ENCODE data around the gene TIPIN.

TIPIN gene

DNA sequence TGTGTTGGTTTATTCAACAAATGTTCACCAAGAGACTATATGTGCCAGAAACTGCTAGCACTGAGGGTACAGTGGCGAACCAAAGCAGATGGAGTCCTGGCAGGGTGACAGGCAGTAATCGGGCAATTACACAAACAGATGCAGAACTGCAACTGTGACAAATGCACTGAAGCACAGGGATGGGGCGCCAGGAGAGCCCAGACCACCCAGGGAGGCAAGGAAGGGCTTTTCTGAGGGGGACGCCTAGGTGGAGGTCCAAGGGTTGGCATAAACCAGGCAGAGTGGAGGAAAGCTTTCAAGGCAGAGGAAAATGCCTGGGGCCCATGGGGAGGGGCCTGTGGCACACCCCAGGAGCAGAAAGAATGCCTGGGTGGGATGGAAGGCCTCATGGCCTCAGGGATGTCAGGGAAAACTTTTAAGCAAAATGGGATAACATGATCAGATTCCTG is 57.7 kb downstream of the TIPIN start:
- no peak for DNase-seq (ENCODE audit: low spot score)

DNA sequence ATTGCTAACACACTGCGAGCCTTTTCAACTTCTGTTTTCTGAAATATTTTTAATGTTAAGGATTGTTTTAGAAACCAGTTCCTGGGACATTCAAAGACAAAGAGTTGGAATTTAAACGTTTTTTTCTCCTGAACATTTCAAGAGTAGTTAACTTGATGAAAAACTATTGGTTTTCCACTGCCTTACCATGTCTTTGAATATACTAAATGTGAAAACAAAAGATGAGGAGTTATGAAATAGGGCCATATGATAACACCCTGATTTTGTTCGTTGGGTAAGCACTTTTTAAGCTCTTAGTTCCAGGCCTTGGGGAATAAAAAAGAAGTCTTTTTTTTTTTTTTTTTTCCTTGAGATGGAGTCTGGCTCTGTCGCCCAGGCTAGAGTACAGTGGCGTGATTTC is 60.3 kb downstream of the TIPIN start:
- no peak for DNase-seq (ENCODE audit: low spot score)

DNA sequence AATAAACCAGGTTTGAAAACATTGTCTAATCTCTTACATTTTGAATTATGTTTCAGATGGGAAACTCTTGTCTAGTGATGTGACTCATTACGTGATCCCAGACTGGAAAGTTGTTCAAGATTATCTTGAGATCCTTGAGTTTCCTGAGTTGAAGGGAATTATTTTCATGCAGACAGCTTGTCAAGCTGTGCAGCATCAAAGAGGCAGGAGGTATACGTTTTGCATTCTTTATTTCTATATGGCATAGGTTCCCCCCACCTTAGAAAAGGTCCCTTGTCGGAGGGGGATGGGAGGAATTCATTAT is 61.6 kb downstream of the TIPIN start:
- DNase-seq (ENCODE audit: low spot score), result no peak

DNA sequence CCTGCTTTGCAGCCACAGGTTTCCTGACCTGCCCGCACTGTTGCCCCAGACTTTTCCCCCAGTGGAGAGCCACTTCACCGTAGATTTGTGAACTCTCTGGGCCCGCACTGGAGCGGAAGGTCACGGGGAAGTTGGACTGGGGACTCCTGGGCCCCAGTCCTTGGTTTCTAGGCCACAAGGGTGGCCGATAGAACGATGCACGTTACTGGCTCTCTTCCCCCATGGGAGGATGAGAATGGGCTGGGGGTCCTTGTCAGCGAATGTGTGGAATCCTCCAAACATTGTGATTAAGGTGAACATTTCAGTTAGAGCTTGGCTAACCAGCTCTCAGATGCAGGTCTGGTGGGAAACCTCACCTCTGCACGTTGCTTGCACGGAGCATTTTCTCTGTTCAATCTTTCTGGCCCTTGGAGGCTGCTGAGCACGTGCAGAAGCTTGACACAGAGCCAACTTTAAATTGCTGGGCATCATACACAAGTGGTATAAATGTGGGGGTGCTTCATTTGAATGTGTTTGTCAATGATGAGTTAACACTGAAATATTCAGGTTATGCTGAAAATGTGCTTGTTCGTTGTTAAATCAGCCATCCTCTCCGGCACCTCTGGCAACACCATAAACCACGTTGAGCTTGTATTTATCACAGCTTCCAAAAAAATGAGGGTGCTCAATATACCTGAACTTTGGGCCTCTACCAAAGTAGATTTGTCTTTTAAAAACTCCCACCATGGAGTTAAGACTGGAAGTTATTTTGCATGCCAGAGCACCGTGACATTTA is 62.1 kb downstream of the TIPIN start:
- peak; percentile 11 for DNase-seq (ENCODE audit: low spot score)

DNA sequence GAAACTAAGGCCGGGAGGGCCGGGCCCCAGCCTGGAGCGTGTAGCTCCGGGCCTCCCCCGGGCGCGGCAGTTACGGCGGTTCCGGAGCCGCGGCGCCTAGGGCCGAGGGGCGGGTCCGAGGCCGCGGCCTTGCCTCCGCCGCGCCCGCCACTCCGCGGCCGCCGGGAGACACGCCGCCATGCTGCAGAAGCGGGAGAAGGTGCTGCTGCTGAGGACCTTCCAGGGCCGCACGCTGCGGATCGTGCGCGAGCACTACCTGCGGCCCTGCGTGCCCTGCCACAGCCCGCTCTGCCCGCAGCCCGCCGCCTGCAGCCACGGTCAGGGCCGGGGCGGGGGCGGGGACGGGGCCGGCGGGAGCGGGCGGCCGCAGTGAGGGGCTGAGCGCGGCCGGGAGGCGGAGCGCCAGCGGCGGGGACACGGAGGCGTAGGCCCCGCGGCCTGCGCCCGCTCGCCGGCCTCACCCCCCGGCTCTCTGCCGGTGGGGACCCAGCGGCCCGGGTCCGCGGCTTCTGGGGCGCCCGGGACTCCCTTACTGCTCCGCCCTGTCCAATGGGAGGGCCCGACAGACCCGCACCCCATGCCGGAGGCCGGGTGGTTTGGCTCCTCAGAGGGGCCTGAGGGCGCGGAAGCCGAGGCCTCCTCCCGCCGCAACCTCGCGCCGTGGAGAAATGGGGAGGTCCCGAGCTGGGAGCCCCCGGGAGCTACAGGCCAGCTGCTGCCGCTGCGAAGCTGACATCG is 62.9 kb downstream of the TIPIN start, which contains the start of gene DIS3L:
Gene DIS3L, plus strand, starts transcription at position 150 of the 738 bp plus-strand sequence. Its CDS starts 29 bp downstream, at position 179.
- DNase-seq (ENCODE audit: low spot score), result peak; percentile 62

DNA sequence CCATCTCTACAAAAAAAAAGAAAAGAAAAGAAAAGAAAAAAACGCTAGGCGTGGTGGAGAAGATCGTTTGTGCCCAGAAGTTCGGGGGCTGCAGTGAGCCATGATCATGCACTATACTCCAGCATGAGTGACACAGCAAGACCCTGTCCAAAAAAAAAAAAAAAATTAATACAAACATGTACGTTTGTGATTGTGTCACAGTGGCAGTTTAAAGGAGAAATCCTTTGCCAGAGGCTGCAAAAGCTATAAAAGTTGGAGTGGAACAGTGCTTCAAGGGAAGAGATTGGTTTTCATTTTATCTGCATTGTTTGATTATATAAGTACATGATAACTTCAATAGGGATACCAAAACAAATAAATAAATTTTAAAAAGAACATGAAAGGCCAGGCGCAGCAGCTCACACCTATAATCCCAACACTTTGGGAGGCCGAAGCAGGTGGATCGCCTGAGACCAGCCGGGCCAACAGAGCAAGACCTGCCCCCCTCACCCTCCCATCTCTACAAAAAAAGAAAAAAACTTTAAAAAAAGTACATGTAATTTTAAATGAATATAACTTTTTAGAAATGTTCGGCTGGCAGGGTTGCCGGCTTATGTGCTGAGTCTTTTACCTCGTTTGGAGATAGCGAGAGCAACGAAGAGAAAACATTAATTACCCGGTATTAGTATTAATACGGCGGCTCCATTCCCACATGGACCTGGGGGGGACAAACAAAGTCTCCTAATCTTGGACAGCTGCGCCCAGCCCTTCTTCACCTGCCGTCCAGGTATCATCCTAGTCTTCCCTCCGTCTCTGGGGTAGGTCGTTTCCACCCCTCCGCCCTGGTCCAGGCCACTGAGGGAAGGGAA is 63.7 kb downstream of the TIPIN start:
- DNase-seq (ENCODE audit: low spot score), result no peak

DNA sequence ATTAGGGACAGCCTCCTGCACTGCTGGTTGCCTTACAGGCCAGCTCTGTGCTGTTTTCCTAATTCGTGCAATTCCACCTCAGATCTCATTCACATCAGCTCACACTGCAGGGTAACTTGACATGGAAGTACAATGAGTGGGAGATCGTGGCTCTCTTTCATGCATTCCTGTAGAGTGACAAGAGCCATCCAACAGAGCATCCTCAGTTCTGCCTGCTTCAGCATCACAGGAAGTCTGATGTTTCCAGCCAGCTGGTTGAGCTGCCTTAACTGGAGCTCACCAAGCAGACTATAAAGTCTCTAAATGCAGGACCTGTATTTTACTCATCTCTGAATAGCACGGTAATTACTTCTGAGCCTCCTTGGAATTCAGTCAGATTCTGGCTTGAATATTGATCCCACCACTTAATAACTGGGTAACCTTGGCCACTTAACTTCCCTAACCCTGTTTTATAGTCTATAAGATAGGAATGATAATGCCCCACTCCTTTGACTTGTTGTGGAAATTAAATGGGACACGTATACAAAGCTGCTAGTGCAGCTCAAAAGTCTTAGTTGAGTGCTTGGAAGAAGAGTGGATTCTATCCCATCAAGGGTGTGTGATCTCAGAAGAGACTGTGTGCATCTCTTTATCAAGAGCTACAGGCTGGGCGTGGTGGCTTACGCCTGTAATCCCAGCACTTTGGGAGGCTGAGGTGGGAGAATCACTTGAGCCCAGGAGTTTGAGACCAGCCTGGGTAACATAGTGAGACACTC is 64.5 kb downstream of the TIPIN start:
- no peak for DNase-seq (ENCODE audit: low spot score)

DNA sequence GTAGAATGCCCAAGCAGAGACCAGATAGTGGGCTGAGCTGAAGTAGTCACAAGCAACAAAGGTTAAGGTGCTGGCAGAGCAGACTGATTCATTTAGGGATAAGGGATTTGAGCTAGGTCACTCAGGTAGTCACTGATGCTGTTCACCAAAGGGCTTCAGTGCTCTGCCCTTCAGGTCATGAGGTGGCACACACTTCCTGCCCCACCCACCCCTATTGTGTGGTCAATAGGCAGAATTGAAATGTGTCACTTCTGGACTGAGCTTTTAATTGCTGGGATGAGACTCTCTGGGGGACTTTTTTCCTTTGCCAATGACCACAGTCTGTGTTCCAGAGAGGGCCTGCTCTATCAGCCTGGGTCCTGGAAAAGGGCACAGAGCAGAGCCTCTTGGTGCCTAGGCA is 66.0 kb downstream of the TIPIN start:
- no peak for DNase-seq (ENCODE audit: low spot score)

DNA sequence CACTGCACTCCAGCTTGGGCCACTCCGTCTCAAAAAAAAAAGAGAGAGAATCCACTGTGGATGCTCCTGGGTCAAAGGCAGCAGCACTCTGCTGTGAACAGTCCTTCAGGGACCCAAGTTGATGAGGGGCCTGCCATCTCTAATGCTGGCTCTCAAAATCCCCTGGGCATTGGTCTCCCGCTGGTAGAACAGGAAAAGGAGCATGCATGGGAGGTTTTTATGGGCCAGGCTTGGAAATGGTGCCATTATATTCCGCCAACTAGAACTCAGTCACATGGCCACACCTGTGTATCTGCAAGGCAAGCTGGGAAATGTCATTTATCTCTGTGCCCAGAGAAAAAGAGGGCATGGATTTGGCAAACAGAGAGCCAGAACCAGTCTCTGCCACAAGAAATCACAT is 66.5 kb downstream of the TIPIN start:
- no peak for DNase-seq (ENCODE audit: low spot score)

DNA sequence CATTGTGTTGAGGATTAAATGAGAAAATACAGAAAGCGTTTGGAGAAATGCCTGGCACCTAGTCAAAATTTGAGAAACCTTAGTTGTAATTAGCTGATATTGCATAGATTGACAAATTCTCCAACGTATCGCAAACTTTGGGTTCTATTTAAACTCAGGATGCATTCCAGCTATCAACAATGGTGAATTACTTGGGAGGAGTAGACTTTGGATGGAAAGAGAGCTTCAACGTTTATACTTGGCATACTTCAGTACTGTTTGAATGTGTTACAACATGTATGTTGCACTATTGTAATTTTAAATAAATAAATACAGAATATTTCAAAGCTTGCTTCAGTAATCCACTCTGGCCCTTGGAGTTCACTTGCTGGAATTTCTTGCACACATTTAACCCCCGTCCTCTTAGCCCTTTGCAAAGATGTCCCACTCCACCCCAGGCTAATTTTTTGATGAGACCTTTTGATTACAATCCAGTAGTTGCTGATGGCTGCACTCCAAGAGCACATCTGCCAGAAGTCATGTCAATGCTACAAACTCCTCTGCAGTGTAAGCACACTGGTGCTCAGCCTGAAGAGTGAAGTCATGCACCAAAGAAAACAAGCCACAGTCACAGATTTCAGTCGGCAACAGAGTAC is 67.8 kb downstream of the TIPIN start:
- DNase-seq (ENCODE audit: low spot score), result no peak

DNA sequence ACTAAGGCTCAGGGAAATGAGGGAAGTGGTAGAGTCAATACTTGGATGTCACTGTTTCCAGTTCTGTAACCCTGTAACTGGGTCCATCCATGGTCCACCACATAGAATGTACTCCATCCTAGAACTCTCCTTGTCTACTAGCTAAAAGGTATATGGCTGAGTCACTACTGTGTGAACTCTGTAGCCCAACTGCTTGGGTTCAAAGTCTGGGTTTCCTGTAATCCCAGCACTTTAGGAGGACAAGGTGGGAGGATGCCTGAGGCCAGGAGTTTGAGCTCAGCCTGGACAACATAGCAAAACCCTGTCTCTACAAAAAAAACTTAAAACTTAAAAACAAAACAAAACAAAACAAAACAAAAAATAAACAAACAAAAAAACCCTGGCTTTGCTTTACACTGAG is 68.4 kb downstream of the TIPIN start:
- no peak for DNase-seq (ENCODE audit: low spot score)

DNA sequence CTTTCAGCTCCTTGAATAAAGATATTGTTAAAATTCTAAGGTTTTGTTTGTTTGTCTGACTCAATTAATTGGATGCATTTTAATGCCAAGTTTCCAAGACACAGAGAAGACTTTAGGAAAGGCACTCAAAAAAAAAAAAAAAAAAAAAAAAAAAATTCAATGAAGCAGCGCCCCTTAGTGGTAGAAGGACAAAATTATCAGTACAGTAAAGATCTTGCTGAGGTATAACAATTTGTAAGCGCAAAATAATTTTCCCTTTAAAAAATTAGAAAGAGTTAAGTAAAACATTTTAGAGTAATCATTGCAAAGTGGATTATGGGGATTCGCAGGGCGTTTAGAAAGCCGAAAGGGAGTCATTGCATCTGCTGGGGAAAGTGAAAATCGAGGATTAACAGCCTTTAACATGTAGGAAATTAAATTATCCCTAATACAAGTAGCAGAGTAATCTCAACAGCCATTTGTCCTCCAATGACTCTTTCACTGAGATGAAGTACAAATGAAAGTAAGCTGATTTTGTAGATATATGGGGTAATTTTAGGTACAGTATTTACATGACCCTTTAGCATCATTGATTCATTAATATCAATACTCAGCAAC is 68.9 kb downstream of the TIPIN start:
- peak; percentile 11 for DNase-seq (ENCODE audit: low spot score)
